GM23248 (cell line): ENCODE measurements around the gene CNOT9. TPM values are rescaled to one million over a fixed set of nuclear protein-coding genes. Genes with fewer than 3 reads are reported as not detected.

Experiments
- DNase-seq: peaks from one replicate; pipeline ENCODE4 v3.0.0-alpha.2; 2015
- H2AFZ ChIP-seq: fragments of 200-600 bp; sonication (generic); 2 replicates; pipeline ENCODE4 v1.6.1; 2016; ENCODE audit warnings: antibody characterized with exemption
- H3F3A ChIP-seq: fragments of 200-600 bp; sonication (generic); 2 replicates; pipeline ENCODE4 v1.6.1; 2016; ENCODE audit warnings: mild to moderate bottlenecking, antibody characterized with exemption, mixed run types; ENCODE audit not compliant: insufficient read depth
- H3K27ac ChIP-seq: fragments of 200-600 bp; sonication (generic); 2 replicates; pipeline ENCODE4 v1.5.1; 2016; ENCODE audit warnings: mild to moderate bottlenecking
- H3K27me3 ChIP-seq: fragments of 200-600 bp; sonication (generic); replicated peaks from 2 replicates; pipeline ENCODE4 v1.6.1; 2016; ENCODE audit warnings: mild to moderate bottlenecking; ENCODE audit not compliant: insufficient read depth
- H3K36me3 ChIP-seq: fragments of 200-600 bp; sonication (generic); 2 replicates; pipeline ENCODE4 v1.6.1; 2016; ENCODE audit warnings: low read depth, mild to moderate bottlenecking
- H3K4me1 ChIP-seq: fragments of 200-600 bp; sonication (generic); 2 replicates; pipeline ENCODE4 v1.6.1; 2016; ENCODE audit warnings: mild to moderate bottlenecking; ENCODE audit not compliant: insufficient read depth
- H3K4me2 ChIP-seq: fragments of 200-600 bp; sonication (generic); one replicate; pipeline ENCODE4 v1.6.1; 2016; ENCODE audit warnings: mild to moderate bottlenecking; ENCODE audit not compliant: unreplicated experiment
- H3K4me3 ChIP-seq: fragments of 200-600 bp; sonication (generic); 2 replicates; pipeline ENCODE4 v1.5.1; 2016; ENCODE audit warnings: mild to moderate bottlenecking
- H3K79me2 ChIP-seq: fragments of 200-600 bp; sonication (generic); 2 replicates; pipeline ENCODE4 v1.6.1; 2016; ENCODE audit warnings: mild to moderate bottlenecking; ENCODE audit not compliant: insufficient read depth
- H3K9ac ChIP-seq: fragments of 200-600 bp; sonication (generic); 2 replicates; pipeline ENCODE4 v1.6.1; 2016; ENCODE audit warnings: mild to moderate bottlenecking
- H3K9me2 ChIP-seq: fragments of 200-600 bp; sonication (generic); 2 replicates; pipeline ENCODE4 v1.6.1; 2016; ENCODE audit warnings: mixed run types, mild to moderate bottlenecking, moderate library complexity; ENCODE audit not compliant: insufficient read depth
- H3K9me3 ChIP-seq: fragments of 200-600 bp; sonication (generic); one replicate; pipeline ENCODE4 v1.6.1; 2017; ENCODE audit warnings: low read depth
- H4K20me1 ChIP-seq: fragments of 200-600 bp; sonication (generic); 2 replicates; pipeline ENCODE4 v1.6.0; 2016; ENCODE audit not compliant: insufficient read depth
- EZH2 ChIP-seq: fragments of 200-600 bp; sonication (generic); IDR thresholded peaks from 2 replicates; pipeline ENCODE4 v1.6.1; 2018; ENCODE audit warnings: antibody characterized with exemption, mild to moderate bottlenecking; ENCODE audit not compliant: insufficient read depth, poor library complexity, severe bottlenecking
- EZH2phosphoT487 ChIP-seq: fragments of 200-600 bp; sonication (generic); IDR thresholded peaks from 2 replicates; pipeline ENCODE4 v1.6.1; 2018; ENCODE audit warnings: antibody characterized with exemption, moderate library complexity, mild to moderate bottlenecking, low read depth; ENCODE audit not compliant: insufficient read depth
- WGBS, 2 experiments: methylation state at CpG; one replicate each; pipeline ENCODE4 v1.1.6; 2015 to 2017; ENCODE audit warnings: low lambda C conversion rate in 2 of 2, low coverage in 1 of 2; ENCODE audit errors: missing lambda C conversion rate in 2 of 2; 5-methylcytosine and 5-hydroxymethylcytosine counted together
- in situ Hi-C: fragments of 300-500 bp; cut with MboI; formaldehyde crosslinking; loops from 2 replicates; pipeline ENCODE4 v1.15.0; 2020
- polyA plus RNA-seq: library from polyadenylated mRNA; unstranded; fragments of >200 nt; fragmentation: Nextera tagmentation; extraction: Ambion mirVana; gene quantifications from 2 replicates; pipeline ENCODE4 v1.2.1, GENCODE V29; 2016
- total RNA-seq: library from RNA; depleted of rRNA; stranded (reverse); fragments of >200 nt; shearing (Covaris generic); gene quantifications from 2 replicates; pipeline ENCODE4 v1.2.3, GENCODE V29; 2014

The CNOT9 gene
- total and polyA plus RNA-seq, 2 experiments from 2014 or later = 34.8 to 65.8 TPM

GRCh38 chr2:218621007-218621406 lies 52.4 kb downstream of the CNOT9 start:
- H3K27ac ChIP-seq = no peak overlapping the region
- H3K36me3 ChIP-seq = no peaks in the 10 kb centered on the region
- H3K4me1 ChIP-seq = no peaks in the 10 kb centered on the region
- H3K9me3 ChIP-seq = no peaks in the 10 kb centered on the region
- H2AFZ ChIP-seq = no peak overlapping the region
- no peak overlapping the region for H3K9ac ChIP-seq
- no peak overlapping the region for H3K4me2 ChIP-seq
- no peak for TF ChIP-seq EZH2
- TF ChIP-seq EZH2phosphoT487 = no peak
- H4K20me1 ChIP-seq = no peaks in the 10 kb centered on the region
- WGBS, 2 experiments = 71% methylated on average over 7 of the region's 7 CpGs
- H3K27me3 ChIP-seq = no peaks in the 10 kb centered on the region
- H3F3A ChIP-seq = no peaks in the 10 kb centered on the region
- no peaks in the 10 kb centered on the region for H3K79me2 ChIP-seq
- in situ Hi-C loops = no loop called here
- H3K9me2 ChIP-seq = no peaks in the 10 kb centered on the region
- H3K4me3 ChIP-seq = no peak overlapping the region
- DNase-seq = no peak

- no peak overlapping the region for H2AFZ ChIP-seq
- no peaks in the 10 kb centered on the region for H3K36me3 ChIP-seq
- H3F3A ChIP-seq = no peaks in the 10 kb centered on the region
- no peaks in the 10 kb centered on the region for H3K79me2 ChIP-seq
- H3K9ac ChIP-seq = no peak overlapping the region
- H3K27me3 ChIP-seq = no peaks in the 10 kb centered on the region
- H4K20me1 ChIP-seq = no peaks in the 10 kb centered on the region
- TF ChIP-seq EZH2 (no peak), EZH2phosphoT487 (no peak)
- no peak overlapping the region for H3K27ac ChIP-seq
- no peaks in the 10 kb centered on the region for H3K9me2 ChIP-seq
- no peak overlapping the region for H3K4me3 ChIP-seq
- H3K9me3 ChIP-seq = no peaks in the 10 kb centered on the region
- DNase-seq = peak; percentile 26
- WGBS, 2 experiments = 62 to 71% methylated on average over 7 of the region's 7 CpGs
- no peak overlapping the region for H3K4me2 ChIP-seq
- no peaks in the 10 kb centered on the region for H3K4me1 ChIP-seq
- in situ Hi-C loops = no loop called here
Observed at GRCh38 chr2:218622606-218623365, 54.1 kb downstream of the CNOT9 start.

- Histone ChIP-seq H3K9me2 (no peaks in the 10 kb centered on the region), H3F3A (no peaks in the 10 kb centered on the region), H2AFZ (no peak overlapping the region), H3K27ac (no peak overlapping the region), H3K79me2 (no peaks in the 10 kb centered on the region), H3K4me1 (no peaks in the 10 kb centered on the region), H3K27me3 (no peaks in the 10 kb centered on the region), H3K36me3 (no peaks in the 10 kb centered on the region), H3K9ac (no peak overlapping the region), H3K9me3 (no peaks in the 10 kb centered on the region), H4K20me1 (no peaks in the 10 kb centered on the region), H3K4me2 (no peak overlapping the region), H3K4me3 (no peak overlapping the region)
- in situ Hi-C loops = no loop called here
- TF ChIP-seq EZH2 (no peak), EZH2phosphoT487 (no peak)
- WGBS, 2 experiments = 94 to 96% methylated on average over 3 of the region's 3 CpGs
- no peak for DNase-seq
Observed at GRCh38 chr2:218623366-218623705, 54.7 kb downstream of the CNOT9 start.

- H3K79me2 ChIP-seq = no peaks in the 10 kb centered on the region
- H3K4me1 ChIP-seq = no peaks in the 10 kb centered on the region
- TF ChIP-seq EZH2phosphoT487 (no peak), EZH2 (no peak)
- no peaks in the 10 kb centered on the region for H3K9me3 ChIP-seq
- no peak for DNase-seq
- H3K9me2 ChIP-seq = no peaks in the 10 kb centered on the region
- H3K36me3 ChIP-seq = no peaks in the 10 kb centered on the region
- no peak overlapping the region for H3K4me3 ChIP-seq
- no peaks in the 10 kb centered on the region for H3K27me3 ChIP-seq
- in situ Hi-C loops = no loop called here
- H3K9ac ChIP-seq = no peak overlapping the region
- H3F3A ChIP-seq = no peaks in the 10 kb centered on the region
- H3K4me2 ChIP-seq = no peak overlapping the region
- no peaks in the 10 kb centered on the region for H4K20me1 ChIP-seq
- no peak overlapping the region for H3K27ac ChIP-seq
- WGBS, 2 experiments = 80 to 83% methylated on average over 4 of the region's 4 CpGs
- H2AFZ ChIP-seq = no peak overlapping the region
Observed at GRCh38 chr2:218626369-218626768, 57.7 kb downstream of the CNOT9 start.

- Histone ChIP-seq H3K79me2 (no peaks in the 10 kb centered on the region), H3K27ac (no peak overlapping the region), H2AFZ (no peak overlapping the region), H4K20me1 (no peaks in the 10 kb centered on the region), H3K4me2 (no peak overlapping the region), H3K9ac (no peak overlapping the region), H3K27me3 (no peaks in the 10 kb centered on the region), H3K4me1 (peaks cover 4% of the 10 kb centered on the region), H3F3A (no peaks in the 10 kb centered on the region), H3K4me3 (no peak overlapping the region), H3K9me3 (no peaks in the 10 kb centered on the region), H3K36me3 (no peaks in the 10 kb centered on the region), H3K9me2 (no peaks in the 10 kb centered on the region)
- TF ChIP-seq EZH2 = no peak
- no peak for TF ChIP-seq EZH2phosphoT487
- in situ Hi-C loops = no loop called here
- WGBS, 2 experiments = 91 to 96% methylated on average over 4 of the region's 4 CpGs
- DNase-seq = no peak
Observed at GRCh38 chr2:218627939-218628338, 59.3 kb downstream of the CNOT9 start.
